Heart left ventricle (tissue), 16 donors: ENCODE data around the gene RET. TPM values are rescaled to one million over a fixed set of nuclear protein-coding genes. Genes with fewer than 3 reads are reported as not detected.
"Not testable (repeated sequence)": the region's sequence is repeated elsewhere in the genome, so short reads cannot be mapped to it uniquely, and the experiment has no call there.

Experiments used
- ATAC-seq, 4 donors: fragments of 200-7000 bp; cut with Tn5 transposase; one replicate each; pipeline ENCODE4 v1.9.1; 2020 to 2022; ENCODE audit warnings: moderate library complexity in 4 of 4, mild to moderate bottlenecking in 3 of 4, moderate number of reproducible peaks in 1 of 4
- DNase-seq, 5 donors: peaks; one replicate each; pipeline ENCODE4 v3.0.0-alpha.2; 2020
- H3K27ac ChIP-seq, 12 donors: fragments of 200-600 bp; sonication (generic) in 4 of 12; one replicate each; pipeline versions ENCODE4 v1.5.0 to v1.8.0; 2016 to 2022; ENCODE audit warnings: mild to moderate bottlenecking in 2 of 12
- H3K27me3 ChIP-seq, 9 donors: fragments of 200-600 bp; sonication (generic) in 2 of 9; one replicate each; pipeline versions ENCODE4 v1.5.1 to v1.8.0; 2016 to 2022; ENCODE audit warnings: mild to moderate bottlenecking in 3 of 9
- H3K36me3 ChIP-seq, 9 donors: fragments of 200-600 bp; sonication (generic) in 2 of 9; one replicate each; pipeline versions ENCODE4 v1.5.0 to v1.8.0; 2018 to 2022; ENCODE audit warnings: mild to moderate bottlenecking in 2 of 9
- H3K4me1 ChIP-seq, 12 donors: fragments of 200-600 bp; sonication (generic) in 4 of 12; one replicate each; pipeline versions ENCODE4 v1.5.0 to v1.8.0; 2016 to 2022; ENCODE audit warnings: mild to moderate bottlenecking in 3 of 12
- H3K4me3 ChIP-seq, 12 donors: fragments of 200-600 bp; sonication (generic) in 4 of 12; one replicate each; pipeline versions ENCODE4 v1.5.0 to v1.8.0; 2017 to 2022; ENCODE audit warnings: mild to moderate bottlenecking in 9 of 12, moderate library complexity in 4 of 12
- H3K9me3 ChIP-seq, 12 donors: fragments of 200-600 bp; sonication (generic) in 4 of 12; one replicate each; pipeline versions ENCODE4 v1.5.0 to v1.8.0; 2016 to 2022; ENCODE audit warnings: mild to moderate bottlenecking in 1 of 12
- POLR2A ChIP-seq, 2 donors: fragments of 450-650 bp; IDR thresholded peaks; one replicate each; pipeline ENCODE4 v1.6.1; 2017; ENCODE audit warnings: antibody characterized with exemption in 2 of 2, mild to moderate bottlenecking in 2 of 2, moderate library complexity in 2 of 2
- WGBS, 4 donors: extraction: QIAGEN DNeasy Blood & Tissue Kit in 2 of 4; methylation state at CpG; one replicate each; pipeline versions ENCODE4 v1.1.5 to v1.1.7; 2013 to 2018; 5-methylcytosine and 5-hydroxymethylcytosine counted together
- intact Hi-C, 10 donors: fragments of 100-400 bp; cut with DNase I; formaldehyde crosslinking; loops; one replicate each; pipeline versions ENCODE4 v1.11.1 to v1.14.2; 2022
- polyA plus RNA-seq, 2 donors: library from polyadenylated mRNA; stranded (reverse); fragments of 200-250 nt; gene quantifications; one replicate each; pipeline ENCODE4 v1.2.3, GENCODE V29; 2013
- total RNA-seq, 9 donors: library from RNA; depleted of rRNA in 2 of 9; stranded (reverse); fragments of >200 nt in 2 of 9; fragmentation: NEBNext Ultra II Directional in 3 of 9; extraction: Animal tissue kit (Norgen Biotek cat#: 25700) in 3 of 9; gene quantifications; one replicate each; pipeline versions ENCODE4 v1.1.0 to v1.2.4, GENCODE V29; 2016 to 2023
- TF ChIP-seq, protein P1 (sequence below), 12 donors: fragments of 200-600 bp; sonication (generic) in 4 of 12; IDR thresholded peaks; one replicate each; pipeline versions ENCODE4 v1.5.0 to v1.8.0; 2018 to 2022; ENCODE audit warnings: antibody characterized with exemption in 12 of 12, mild to moderate bottlenecking in 5 of 12
- donor health status: ischemic (EF 13 %, LVEDD 7.1; RV severe dilation, severe dysfunction).
- donor health status: healthy with polysubstance abuse.
- donor health status: DM: no; HTN: yes; CAD: no.
- donor health status: DM: no; HTN: no; CAD: no.
- donor health status: ischemic (EF 25% LVEDD 6.9; RV normal size, moderate dysfunction).
- donor health status: ischemic (EF 25% LVEDD 5.7; RV mildly dilated, moderate dysfunction).
- donor health status: healthy.
- donor health status: DM: yes; HTN: yes; CAD: no.
- donor health status: ischemic (EF 35%, LVEDD 5.7; RV mildly dilated, moderate dysfunction).
- donor health status: nonischemic (EF 11% LVEDD 7.7; RV severe dilation, severe dysfunction).
- donor health status: DM: yes; HTN: yes; CAD: no.
- donor health status: PGD.
- donor health status: ischemic (EF 29% LVEDD 5.4; RV normal size, mild dysfunction).
- donor health status: nonischemic (EF 23%, LVEDD 6.1; RV moderate dilation, normal function).

RET gene
- total and polyA plus RNA-seq, 11 donors: 0.12 to 3.3 (median 0.66) TPM

DNA sequence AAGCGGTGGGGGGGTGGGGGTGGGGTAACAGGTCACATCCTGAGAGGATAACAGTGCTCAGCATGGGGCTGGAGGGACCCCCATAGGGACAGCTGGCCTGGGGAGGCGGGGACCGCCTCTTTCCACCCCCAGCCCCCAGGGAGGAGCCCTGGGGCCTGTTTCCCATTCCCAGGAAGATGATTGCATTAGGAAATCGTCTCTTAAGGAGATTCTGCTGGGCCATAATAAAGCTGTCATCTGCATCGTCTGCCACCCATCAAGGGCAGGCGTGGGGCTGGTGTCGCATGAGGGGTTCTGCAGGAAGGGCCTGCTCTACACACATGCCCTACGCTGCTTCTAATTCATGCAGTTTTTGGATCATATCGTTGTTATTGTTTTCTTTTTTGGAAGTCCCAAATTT is 17.2 kb downstream of the RET start:
- WGBS, 4 donors: 63 to 67% (median 66%) methylated on average over 9 of the region's 9 CpGs
- Histone ChIP-seq H3K27ac (no peak overlapping the region), H3K36me3 (no peaks in the 10 kb centered on the region), H3K9me3 (no peaks in the 10 kb centered on the region), H3K4me1 (peaks cover 0 to 2% (median 0%) of the 10 kb centered on the region in 12 donors), H3K27me3 (peaks cover 0 to 29% (median 0%) of the 10 kb centered on the region in 9 donors), H3K4me3 (no peak overlapping the region)
- TF ChIP-seq, protein P1, sequence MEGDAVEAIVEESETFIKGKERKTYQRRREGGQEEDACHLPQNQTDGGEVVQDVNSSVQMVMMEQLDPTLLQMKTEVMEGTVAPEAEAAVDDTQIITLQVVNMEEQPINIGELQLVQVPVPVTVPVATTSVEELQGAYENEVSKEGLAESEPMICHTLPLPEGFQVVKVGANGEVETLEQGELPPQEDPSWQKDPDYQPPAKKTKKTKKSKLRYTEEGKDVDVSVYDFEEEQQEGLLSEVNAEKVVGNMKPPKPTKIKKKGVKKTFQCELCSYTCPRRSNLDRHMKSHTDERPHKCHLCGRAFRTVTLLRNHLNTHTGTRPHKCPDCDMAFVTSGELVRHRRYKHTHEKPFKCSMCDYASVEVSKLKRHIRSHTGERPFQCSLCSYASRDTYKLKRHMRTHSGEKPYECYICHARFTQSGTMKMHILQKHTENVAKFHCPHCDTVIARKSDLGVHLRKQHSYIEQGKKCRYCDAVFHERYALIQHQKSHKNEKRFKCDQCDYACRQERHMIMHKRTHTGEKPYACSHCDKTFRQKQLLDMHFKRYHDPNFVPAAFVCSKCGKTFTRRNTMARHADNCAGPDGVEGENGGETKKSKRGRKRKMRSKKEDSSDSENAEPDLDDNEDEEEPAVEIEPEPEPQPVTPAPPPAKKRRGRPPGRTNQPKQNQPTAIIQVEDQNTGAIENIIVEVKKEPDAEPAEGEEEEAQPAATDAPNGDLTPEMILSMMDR (IDR thresholded peaks at IDR 0.05): no peak
- TF ChIP-seq POLR2A (IDR thresholded peaks at IDR 0.05): no peak
- DNase-seq (no peak), ATAC-seq (no peak)
- intact Hi-C loops: no loop called here

DNA sequence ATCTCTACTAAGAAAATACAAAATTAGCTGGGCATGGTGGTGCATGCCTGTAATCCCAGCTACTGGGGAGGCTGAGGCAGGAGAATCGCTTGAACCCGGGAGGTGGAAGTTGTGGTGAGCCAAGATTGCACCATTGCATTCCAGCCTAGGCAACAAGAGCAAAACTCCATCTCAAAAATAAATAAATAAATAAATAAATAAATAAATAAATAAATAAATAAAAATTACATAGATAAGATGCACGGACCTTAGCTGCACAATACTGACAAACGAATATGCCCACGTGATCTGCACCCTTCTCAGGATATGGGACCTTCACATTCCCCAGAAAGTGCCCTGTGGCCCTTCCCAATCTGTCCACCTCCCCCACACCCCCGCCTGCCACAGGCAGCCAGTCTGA is 22.5 kb downstream of the RET start:
- WGBS, 4 donors: 85 to 88% (median 87%) methylated on average over 6 of the region's 6 CpGs
- H3K27ac ChIP-seq, H3K36me3 ChIP-seq, H3K4me1 ChIP-seq, H3K9me3 ChIP-seq, H3K4me3 ChIP-seq, ATAC-seq, DNase-seq, intact Hi-C loops: not testable (repeated sequence)
- peaks cover 0 to 50% (median 4%) of the 10 kb centered on the region in 9 donors for H3K27me3 ChIP-seq

DNA sequence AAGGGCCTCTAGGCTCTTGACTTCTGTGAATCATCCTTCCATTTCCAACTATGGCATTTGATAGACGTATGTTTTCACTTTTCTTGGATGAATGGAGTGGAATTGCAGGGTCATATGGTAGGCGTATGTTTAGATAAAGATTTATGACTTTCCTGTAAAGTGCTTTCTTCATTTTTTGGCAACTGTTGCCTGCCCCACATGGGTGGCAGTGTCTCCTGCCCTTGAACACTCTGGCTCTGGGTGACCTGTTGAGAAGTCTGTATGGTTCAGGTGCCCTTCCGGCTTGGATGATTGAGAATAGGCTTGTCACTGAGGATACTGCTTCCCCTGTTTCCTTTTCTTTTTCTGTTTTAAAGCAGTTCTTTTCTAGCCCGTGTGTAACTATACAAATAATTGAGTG is 23.1 kb downstream of the RET start:
- peaks cover 0 to 55% (median 10%) of the 10 kb centered on the region in 9 donors for H3K27me3 ChIP-seq
- H3K4me1 ChIP-seq: peaks cover 0 to 7% (median 4%) of the 10 kb centered on the region in 12 donors
- no peaks in the 10 kb centered on the region for H3K36me3 ChIP-seq
- WGBS, 4 donors: 80 to 89% (median 84%) methylated on average over 4 of the region's 4 CpGs
- intact Hi-C loops: no loop called here
- H3K9me3 ChIP-seq: no peaks in the 10 kb centered on the region
- H3K4me3 ChIP-seq: no peak overlapping the region
- DNase-seq: no peak
- H3K27ac ChIP-seq: no peak overlapping the region
- no peak for ATAC-seq
- TF ChIP-seq, protein P1 (IDR thresholded peaks at IDR 0.05): no peak
- TF ChIP-seq POLR2A (IDR thresholded peaks at IDR 0.05): no peak

DNA sequence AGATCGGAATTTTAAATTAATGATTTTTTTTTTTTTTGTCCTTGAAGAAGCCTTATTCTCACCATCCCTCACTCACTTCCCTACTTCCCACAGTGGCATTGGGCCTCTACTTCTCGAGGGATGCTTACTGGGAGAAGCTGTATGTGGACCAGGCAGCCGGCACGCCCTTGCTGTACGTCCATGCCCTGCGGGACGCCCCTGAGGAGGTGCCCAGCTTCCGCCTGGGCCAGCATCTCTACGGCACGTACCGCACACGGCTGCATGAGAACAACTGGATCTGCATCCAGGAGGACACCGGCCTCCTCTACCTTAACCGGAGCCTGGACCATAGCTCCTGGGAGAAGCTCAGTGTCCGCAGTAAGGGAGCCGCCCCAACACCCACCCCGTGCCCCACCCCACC is 23.5 kb downstream of the RET start:
- H3K4me3 ChIP-seq: no peak overlapping the region
- no peak for ATAC-seq
- DNase-seq: no peak
- peaks cover 0 to 11% (median 7%) of the 10 kb centered on the region in 12 donors for H3K4me1 ChIP-seq
- TF ChIP-seq, protein P1 (IDR thresholded peaks at IDR 0.05): no peak
- TF ChIP-seq POLR2A (IDR thresholded peaks at IDR 0.05): no peak
- no peaks in the 10 kb centered on the region for H3K9me3 ChIP-seq
- no peaks in the 10 kb centered on the region for H3K36me3 ChIP-seq
- WGBS, 4 donors: 86 to 91% (median 87%) methylated on average over 14 to 17 of the region's 17 CpGs
- intact Hi-C loops: no loop called here
- no peak overlapping the region for H3K27ac ChIP-seq
- H3K27me3 ChIP-seq: peaks cover 0 to 55% (median 14%) of the 10 kb centered on the region in 9 donors
